ENCODE results near the gene NFIA. TPM values are rescaled to one million over a fixed set of nuclear protein-coding genes. Genes with fewer than 3 reads are reported as not detected.
A peak's percentile ranks its signal among the peaks of the same experiment; 100 is the strongest.

Gene NFIA
- total RNA-seq, 1 experiment from 2014 or later, result 12.6 TPM

DNA sequence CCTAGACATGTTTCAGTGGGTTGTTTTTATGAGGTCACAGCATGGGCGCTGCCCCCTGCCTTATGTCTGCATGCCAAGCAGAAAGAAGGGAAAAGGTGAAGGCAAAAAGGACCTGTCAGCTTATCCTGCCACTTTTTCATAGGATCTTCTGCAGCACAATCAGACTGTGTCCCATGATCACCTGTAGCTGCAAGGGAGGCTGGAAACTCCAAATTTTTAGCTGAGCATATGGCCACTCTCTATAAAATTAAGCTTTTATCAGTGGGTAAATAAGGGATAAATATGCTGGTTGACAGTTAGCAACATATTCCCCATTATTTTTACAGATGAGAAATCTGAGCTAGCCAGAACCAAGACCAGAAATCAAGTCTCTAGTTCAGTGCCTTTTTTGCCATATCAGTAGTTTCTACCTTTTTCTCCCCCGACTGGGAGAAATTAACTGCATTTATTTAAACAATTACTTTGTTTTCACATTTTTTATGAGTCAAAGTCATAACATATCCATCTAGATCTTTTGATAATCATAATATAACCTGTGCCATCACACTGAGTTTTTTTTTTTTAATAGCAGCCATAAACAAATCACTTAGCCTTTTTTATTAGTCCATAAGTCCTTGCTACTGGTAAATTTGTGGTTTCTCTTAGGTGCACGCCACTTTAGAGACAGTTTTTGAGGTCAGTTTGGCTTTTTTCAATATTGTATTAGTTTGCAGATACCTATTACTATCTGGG is 307.0 kb downstream of the NFIA start:
- DNase-seq (ENCODE audit: low read depth, low spot score), result no peak
- in situ Hi-C loops (cut with HindIII; ENCODE audit: low pct_unique_long_range_greater_than_20kb, low sequenced_read_pairs), result no loop called here

DNA sequence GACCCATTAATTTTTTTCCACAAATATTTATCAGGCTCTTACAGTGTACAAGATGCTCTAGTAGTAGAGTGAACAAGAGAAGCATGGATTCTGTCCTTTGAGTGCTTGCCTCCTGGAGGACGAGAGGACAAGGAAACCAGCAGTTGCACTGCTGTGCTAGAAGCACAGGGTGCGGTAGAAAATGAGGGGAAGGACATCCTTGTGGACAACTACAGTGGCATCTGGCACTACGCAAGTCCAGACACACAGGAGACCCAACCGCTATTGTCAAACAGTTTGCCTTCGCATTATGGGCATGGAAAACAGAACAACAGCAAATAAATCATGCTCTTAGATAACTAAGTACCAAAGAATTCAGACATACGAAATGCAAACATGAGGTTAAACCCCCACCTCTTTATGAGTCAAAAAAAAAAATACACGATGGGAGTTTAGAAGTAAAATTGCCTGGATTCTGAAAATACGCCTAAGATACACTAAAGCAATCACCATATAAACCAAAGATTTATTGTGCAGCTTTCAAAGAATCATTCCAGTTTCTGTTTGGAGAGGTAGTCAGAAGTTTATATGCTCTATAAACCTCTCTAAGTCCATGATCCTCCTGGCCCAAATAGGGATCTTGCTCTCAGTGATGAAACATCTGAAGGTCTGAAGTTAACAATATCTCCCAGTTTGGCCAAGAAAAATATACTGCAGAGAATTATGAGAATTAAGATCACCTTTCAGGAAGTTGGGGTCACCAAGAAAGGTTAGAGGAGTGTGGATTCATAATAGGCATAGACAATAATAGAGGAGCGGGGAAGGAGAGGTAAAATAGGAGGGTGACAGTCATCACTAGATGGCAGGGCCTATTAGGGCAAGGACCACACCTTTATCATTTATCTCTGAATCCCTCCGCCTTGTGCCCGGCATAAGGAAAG is 307.8 kb downstream of the NFIA start:
- in situ Hi-C loops (cut with HindIII; ENCODE audit: low pct_unique_long_range_greater_than_20kb, low sequenced_read_pairs), result no loop called here
- DNase-seq (ENCODE audit: low read depth, low spot score), result no peak

DNA sequence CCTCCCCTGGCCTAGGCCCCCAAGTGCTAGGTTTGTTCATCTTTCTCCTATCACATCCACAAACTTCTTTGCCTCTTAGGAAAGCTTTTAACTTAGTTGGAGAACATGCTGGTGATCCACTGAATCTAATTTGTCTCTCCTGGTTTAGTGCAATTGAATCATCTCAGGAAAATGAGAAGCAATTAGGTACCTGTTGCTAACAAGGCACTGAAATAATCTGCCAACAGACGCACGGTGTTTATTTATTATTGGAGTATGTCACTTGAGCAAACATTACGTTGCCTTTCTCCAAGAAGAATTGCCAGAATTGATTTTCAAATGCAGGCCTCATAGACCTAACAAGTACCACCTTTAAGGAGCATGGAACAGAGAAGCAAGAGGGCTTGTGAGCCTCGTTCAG is 309.4 kb downstream of the NFIA start:
- no peak for DNase-seq (ENCODE audit: low read depth, low spot score)
- in situ Hi-C loops (cut with HindIII; ENCODE audit: low pct_unique_long_range_greater_than_20kb, low sequenced_read_pairs), result no loop called here

DNA sequence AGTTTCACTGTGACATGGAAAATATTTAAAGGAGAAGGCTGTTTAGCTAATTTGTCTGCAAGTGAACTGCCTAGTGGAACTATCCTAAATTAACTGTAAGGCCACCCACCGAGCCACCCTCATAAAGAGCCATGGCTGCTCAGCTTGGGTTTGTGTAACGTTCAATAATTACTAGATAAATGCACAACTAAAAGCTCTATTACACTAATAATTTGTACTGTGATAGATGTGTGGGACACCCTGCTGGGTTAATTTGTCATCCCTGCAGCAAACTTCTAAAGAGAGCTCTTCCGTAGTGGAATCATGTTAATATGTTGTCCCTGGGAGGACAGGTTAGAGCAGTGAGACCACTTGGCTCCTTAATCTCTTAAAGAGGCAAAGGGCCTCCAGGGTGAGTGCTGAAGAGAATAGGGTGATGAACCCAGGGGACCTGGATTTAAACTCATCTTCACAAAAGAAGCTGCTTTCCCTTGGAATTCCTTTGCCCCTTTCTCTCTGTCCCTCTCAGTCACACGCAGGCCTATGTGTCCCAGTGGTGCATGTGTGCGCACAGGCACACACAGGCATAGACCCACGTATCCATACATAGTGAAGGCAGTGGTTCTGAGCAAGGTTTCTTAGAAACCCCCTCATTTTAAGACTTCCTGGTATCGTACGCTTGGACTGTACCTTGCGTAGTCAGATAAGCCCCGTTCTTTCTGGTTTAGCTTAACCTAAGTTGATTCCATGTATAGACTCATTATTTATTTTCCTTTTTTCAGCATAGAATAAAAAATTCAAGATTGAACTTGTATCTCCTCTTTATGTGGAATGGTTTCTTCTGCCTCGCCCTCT is 310.3 kb downstream of the NFIA start:
- no peak for DNase-seq (ENCODE audit: low read depth, low spot score)
- in situ Hi-C loops (cut with HindIII; ENCODE audit: low pct_unique_long_range_greater_than_20kb, low sequenced_read_pairs), result no loop called here

DNA sequence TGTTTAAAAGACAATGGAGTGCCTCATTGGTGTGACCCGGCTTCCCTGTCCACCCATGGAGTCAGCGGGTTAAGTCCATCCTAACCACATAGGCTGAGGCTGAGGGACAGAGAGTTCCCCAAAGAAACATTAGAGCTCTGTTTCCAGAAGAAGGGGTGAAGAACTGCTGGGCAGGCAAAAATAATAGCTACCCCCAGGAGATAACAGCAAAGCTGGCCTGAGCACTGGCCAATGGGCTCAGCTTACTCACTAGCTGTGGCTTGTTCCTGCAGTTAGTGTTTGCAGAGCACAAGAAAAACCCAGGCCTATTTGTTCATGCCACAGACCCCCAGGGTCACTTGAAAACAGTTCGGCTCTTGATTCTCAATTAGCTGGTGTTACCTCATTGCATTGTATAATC is 311.2 kb downstream of the NFIA start:
- in situ Hi-C loops (cut with HindIII; ENCODE audit: low pct_unique_long_range_greater_than_20kb, low sequenced_read_pairs), result no loop called here
- no peak for DNase-seq (ENCODE audit: low read depth, low spot score)

DNA sequence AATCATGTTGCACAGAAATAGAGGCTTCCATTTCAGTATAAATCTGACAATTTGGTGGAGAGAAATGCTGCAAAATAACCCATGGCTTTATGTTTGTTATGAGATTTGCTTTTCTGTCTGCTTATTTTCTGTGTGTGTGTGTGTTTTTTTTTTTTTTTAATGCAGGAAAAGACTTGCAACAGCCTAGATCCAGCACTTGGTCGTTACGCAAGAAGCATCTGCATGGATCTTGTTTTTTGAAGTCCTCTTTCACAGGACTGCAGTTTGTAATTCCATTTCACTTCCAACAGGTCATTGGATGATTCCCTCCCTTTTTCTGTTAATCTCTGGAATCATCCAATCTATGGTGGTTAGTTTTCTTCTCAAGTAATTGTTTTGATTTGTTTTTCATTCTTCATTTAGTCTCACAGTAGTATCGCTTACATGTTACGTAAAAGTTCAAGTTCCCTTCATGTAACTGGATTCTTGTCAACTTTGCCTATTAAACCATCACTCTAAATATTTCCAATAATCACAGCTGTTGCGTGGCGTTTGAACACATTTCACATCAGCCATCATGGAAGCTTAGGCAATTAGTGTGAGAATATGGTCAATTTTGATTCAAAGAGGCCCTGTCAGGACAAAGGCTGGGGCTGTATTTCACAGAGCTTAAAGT is 312.9 kb downstream of the NFIA start:
- in situ Hi-C loops (cut with HindIII; ENCODE audit: low pct_unique_long_range_greater_than_20kb, low sequenced_read_pairs), result no loop called here
- no peak for DNase-seq (ENCODE audit: low read depth, low spot score)

DNA sequence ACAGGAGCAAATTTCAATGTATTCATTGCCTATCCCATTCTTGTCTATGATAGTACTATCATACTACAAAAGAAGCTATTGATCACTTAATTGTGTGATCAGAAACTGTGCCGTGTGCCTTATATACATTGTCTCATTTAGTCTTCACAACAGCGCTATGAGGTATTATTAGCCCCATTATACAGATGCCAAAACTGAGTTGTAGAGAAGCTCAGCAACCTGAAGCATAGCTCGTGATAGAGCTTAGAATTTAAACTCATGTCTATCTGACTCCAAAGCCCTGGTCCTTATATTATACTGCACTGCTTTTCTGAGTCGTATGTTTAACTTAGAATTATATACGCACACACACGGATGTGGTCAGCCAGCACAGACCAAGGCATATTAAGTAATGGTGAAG is 315.1 kb downstream of the NFIA start:
- in situ Hi-C loops (cut with HindIII; ENCODE audit: low pct_unique_long_range_greater_than_20kb, low sequenced_read_pairs), result no loop called here
- DNase-seq (ENCODE audit: low read depth, low spot score), result no peak

DNA sequence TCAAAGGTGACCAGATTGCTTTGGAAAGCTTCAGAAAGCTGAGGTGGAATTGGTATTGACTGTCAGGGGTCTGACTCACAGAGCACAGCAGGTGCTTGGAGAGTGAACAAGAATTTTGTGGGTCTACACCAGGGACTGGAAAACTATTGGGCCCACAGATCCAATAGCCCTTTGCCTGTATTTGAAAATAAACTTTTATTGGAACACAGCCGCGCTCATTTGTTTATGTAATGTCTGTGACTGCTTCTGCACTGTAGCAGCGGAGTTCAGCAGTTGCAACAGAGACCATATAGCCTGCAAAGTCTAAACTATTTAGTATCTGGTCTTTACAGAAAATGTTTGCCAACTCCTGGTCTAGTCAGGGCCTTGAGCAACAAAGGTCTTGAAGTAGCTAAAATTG is 315.6 kb downstream of the NFIA start:
- in situ Hi-C loops (cut with HindIII; ENCODE audit: low pct_unique_long_range_greater_than_20kb, low sequenced_read_pairs), result no loop called here
- no peak for DNase-seq (ENCODE audit: low read depth, low spot score)

DNA sequence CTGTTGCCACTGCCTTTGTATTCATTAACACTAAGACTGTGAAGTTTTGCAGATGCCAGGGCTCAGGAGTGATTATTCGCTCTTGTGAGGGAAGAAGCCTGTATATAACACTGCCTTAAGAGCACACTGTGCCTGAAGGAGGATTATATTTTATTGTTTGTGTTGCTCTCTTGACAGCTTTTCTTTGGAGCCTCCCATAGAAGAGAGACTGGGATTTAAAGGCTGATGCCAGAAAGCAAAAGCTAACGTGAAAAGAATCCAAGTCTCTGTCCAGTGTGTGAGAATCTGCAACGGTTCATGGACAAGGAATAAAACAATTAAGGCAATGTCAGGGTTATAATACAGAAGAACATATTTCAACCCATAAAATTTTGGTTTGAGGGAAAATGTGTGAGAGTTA is 316.8 kb downstream of the NFIA start:
- in situ Hi-C loops (cut with HindIII; ENCODE audit: low pct_unique_long_range_greater_than_20kb, low sequenced_read_pairs), result no loop called here
- DNase-seq (ENCODE audit: low read depth, low spot score), result no peak

DNA sequence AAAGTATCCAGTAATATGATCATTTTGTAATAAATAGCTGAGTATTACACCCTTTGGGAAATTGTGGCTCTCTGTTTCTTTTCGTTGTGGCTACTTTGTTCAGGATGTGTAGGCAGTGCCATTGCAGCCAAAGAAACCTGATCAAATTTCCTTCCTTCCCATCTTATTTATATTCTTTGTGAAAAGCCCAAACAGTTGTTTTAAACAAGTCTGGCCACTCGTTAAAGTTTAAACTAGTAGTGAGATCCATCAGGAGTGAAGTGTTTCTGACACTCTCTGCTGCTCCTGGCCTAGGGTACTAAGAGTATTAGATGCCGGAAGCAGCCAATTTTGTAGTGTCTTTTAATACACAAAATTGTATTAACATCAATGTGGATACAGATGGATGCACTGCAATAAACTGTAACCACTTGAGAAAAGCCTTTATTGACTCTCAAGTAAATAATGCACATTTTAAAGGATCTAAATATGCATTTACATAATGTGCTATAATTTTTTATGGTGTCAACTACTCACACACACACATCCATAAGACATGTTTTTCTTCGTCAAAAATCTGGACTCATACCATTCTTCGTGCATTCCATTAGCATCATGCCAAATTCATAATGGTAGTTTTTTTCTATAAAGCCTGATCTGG is 317.9 kb downstream of the NFIA start:
- in situ Hi-C loops (cut with HindIII; ENCODE audit: low pct_unique_long_range_greater_than_20kb, low sequenced_read_pairs), result no loop called here
- no peak for DNase-seq (ENCODE audit: low read depth, low spot score)

DNA sequence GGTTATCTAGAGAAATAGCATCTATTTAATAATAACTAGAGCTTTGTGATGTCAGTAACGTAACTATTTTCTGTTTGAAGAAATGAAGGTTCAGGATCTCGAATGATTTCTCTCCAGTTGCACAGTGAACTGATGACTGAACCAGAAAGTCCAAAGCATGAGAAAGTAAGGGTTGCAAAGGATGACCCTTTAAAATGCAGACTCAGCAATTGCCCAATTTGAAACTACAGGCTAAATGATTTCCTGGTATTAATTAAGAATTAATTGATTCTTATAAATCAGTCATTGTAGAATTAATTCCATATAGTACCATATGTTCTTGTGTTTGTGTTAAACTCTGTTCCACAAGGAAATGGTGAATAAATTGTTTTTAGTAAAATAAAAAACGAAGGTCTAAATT is 318.6 kb downstream of the NFIA start:
- no peak for DNase-seq (ENCODE audit: low read depth, low spot score)
- in situ Hi-C loops (cut with HindIII; ENCODE audit: low pct_unique_long_range_greater_than_20kb, low sequenced_read_pairs), result no loop called here

DNA sequence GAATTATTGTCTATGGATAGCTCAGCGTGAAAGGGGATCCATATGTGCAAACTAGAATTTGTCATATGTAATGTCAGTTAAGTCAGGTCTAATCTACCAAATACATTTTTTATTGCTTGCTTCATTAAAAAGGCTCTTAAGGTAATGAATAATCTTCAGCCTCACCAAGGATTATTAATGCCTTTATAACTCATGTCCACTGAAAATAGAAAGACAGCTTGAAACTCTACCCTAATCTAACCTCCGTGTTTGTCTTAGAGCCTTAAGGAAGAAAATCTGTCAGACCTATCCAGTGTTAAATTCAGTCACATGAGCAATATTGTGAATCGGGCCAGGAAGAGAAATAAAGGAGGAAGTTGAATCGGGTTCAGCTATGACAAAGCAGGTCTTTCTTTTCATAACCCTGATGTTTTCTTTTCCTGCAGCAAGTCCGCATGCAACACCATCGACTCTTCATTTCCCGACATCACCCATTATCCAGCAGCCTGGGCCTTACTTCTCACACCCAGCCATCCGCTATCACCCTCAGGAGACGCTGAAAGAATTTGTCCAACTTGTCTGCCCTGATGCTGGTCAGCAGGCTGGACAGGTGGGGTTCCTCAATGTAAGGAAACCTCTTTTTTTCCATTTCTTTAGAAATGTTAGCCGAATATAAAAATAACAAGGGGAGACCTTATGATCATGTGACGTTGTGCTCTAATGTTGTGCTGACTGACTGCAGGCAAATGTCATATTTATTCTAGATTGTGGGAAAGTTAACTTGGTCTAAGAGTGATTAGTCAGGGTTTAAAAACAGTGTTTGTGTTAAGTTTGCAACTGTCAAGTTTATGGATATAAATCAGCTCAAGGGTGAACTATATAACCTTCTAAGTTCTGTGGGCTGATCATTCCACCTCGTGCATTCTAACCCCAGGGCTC is 321.6 kb downstream of the NFIA start:
- peak; percentile 93 for DNase-seq (ENCODE audit: low read depth, low spot score)

DNA sequence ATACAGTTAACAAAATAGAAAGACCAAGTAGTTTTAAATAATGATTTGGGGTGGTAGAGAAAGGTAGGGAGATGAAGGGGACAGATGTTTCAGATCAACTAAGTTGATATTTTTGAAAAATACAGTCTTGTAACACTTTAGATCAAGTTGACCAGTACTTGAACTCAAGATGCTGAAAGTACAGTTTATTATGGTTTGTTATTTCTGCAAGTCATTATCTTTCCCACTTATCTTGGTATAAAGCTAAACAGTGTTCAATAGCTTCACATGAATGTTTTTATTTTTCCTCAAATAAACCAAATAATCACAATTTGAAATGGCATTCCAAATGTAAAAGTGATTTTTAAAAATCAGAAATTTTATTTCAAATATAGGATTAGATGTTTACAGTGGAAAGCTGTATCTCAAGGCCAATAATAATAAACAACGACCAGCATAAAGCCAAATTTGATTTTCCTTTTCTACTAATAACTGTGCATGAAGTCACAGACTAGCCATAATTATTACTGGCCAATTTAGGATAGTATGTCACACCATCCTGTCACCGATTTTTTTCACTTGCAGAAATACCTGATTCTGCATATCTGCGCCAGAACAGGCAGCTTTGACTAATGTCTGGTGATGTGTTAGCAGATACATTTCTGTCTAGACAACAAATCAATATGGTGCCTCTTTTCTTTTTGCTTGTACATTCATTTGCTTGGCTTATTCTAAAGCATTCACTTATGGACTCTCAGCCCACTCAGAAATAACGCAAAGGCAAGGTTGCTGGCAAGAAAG is 322.4 kb downstream of the NFIA start:
- peak; percentile 5 for DNase-seq (ENCODE audit: low read depth, low spot score)
- in situ Hi-C loops (cut with HindIII; ENCODE audit: low pct_unique_long_range_greater_than_20kb, low sequenced_read_pairs), result no loop called here

More for the DNA sequence above, 321.6 kb downstream of the NFIA start:
- in situ Hi-C loops (cut with HindIII; ENCODE audit: low pct_unique_long_range_greater_than_20kb, low sequenced_read_pairs), result no loop called here

DNA sequence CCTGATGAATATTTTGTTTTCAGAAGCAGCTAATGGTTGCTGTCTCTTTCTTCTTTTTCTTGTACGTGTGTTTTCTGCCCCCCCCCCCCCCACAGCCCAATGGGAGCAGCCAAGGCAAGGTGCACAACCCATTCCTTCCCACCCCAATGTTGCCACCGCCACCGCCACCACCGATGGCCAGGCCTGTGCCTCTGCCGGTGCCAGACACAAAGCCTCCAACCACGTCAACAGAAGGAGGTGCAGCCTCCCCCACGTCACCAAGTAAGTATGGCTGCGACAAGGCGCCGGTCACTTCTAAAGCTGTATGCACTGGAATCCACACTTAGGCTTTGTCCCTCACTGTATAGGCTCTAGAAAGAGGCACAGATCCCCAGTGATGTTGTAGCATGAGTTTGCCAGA is 324.1 kb downstream of the NFIA start:
- in situ Hi-C loops (cut with HindIII; ENCODE audit: low pct_unique_long_range_greater_than_20kb, low sequenced_read_pairs), result no loop called here
- DNase-seq (ENCODE audit: low read depth, low spot score), result no peak

DNA sequence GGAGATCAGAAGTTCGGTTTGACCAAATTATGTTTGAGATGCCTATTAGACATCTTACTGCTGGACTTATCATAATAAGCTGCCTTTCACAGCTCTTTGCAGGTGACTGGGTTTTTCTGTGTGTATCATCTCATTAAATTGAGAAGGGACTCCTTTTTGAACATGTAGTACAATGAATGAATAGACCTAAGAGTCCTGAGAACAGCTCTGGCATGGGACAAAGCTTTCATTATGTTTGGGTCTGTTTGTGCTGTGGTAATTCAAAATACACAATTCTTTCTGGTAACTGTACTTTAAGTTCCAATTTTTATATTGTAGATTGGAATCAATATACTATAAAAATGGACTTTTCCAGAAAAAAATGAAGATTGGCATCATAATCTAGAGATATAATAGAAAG is 330.2 kb downstream of the NFIA start:
- in situ Hi-C loops (cut with HindIII; ENCODE audit: low pct_unique_long_range_greater_than_20kb, low sequenced_read_pairs), result no loop called here
- peak; percentile 56 for DNase-seq (ENCODE audit: low read depth, low spot score)

DNA sequence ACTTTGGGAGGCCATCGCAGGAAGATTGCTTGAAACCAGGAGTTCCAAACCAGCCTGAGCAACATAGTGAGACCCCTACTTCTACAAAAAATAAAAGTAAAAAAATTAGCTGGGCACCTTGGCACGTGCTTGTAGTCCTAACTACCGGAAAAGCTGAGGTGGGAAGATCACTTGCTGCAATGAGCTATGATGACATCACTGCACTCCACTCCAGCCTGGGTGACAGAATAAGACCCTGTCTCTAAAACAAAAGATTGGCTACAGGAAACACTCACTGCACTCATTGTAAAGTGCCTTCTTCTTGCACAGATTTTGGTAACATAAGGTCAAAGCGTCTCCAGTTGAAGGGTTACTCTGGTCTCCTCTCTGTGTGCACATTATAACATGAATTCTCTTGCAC is 336.8 kb downstream of the NFIA start:
- DNase-seq (ENCODE audit: low read depth, low spot score), result no peak
- in situ Hi-C loops (cut with HindIII; ENCODE audit: low pct_unique_long_range_greater_than_20kb, low sequenced_read_pairs), result no loop called here

Measured in SK-MEL-5 (cell line).